HEK293 (cell line): ENCODE measurements around the gene RSBN1L.

Source experiments
- CTCF ChIA-PET: fragments of 350-600 bp; formaldehyde crosslinking; extraction: SDS; loops from one replicate; lab custom pipeline; 2021; ENCODE audit warnings: antibody characterized with exemption; lab: Yijun Ruan, JAX
- POLR2A ChIA-PET: fragments of 300-600 bp; formaldehyde crosslinking; extraction: SDS; loops from one replicate; lab custom pipeline; 2020; ENCODE audit warnings: antibody characterized with exemption, inconsistent platforms; lab: Yijun Ruan, JAX
- H3K27ac ChIP-seq: fragments of 200-500 bp; sonication (Bioruptor generic); 2 replicates; pipeline ENCODE4 v1.5.1; 2014; ENCODE audit warnings: low read depth, low read length, control low read depth, inconsistent platforms; ENCODE audit errors: extremely low read depth
- H3K36me3 ChIP-seq, 2 experiments: fragments of 200-500 bp in 1 of 2; sonication (Bioruptor generic) in 1 of 2; 1 replicate in 1 of 2; 2 replicates in 1 of 2; pipeline ENCODE4 v1.5.1; 2014 to 2017; ENCODE audit warnings: inconsistent platforms in 2 of 2, low read length in 2 of 2; ENCODE audit not compliant: control insufficient read depth in 2 of 2, insufficient read depth in 1 of 2
- H3K4me1 ChIP-seq: fragments of 200-500 bp; sonication (Bioruptor generic); 2 replicates; pipeline ENCODE4 v1.5.1; 2014; ENCODE audit warnings: mild to moderate bottlenecking, low read length, inconsistent platforms; ENCODE audit not compliant: control insufficient read depth, insufficient read depth
- H3K4me3 ChIP-seq: 2 replicates; pipeline ENCODE4 v1.5.1; 2011; ENCODE audit warnings: low read depth, mild to moderate bottlenecking, control low read depth, low read length, moderate library complexity
- H3K9me3 ChIP-seq: fragments of 200-500 bp; sonication (Bioruptor generic); 2 replicates; pipeline ENCODE4 v1.5.1; 2014; ENCODE audit warnings: low read depth, low read length, inconsistent platforms; ENCODE audit not compliant: control insufficient read depth, insufficient read depth
- KLF8 ChIP-seq: fragments of 450-650 bp; formaldehyde crosslinking; IDR thresholded peaks from 2 replicates; pipeline ENCODE4 v1.5.1; 2016; ENCODE audit warnings: missing biosample characterization, missing genetic modification characterization
- MEIS1 ChIP-seq: sonication (generic); formaldehyde crosslinking; IDR thresholded peaks from 2 replicates; pipeline ENCODE4 v1.8.1; 2022; ENCODE audit warnings: missing genetic modification reagents, mild to moderate bottlenecking, borderline replicate concordance
- PRDM10 ChIP-seq: fragments of 450-650 bp; formaldehyde crosslinking; IDR thresholded peaks from 2 replicates; pipeline ENCODE4 v1.5.1; 2016; ENCODE audit warnings: missing biosample characterization, missing genetic modification characterization
- PRDM4 ChIP-seq: fragments of 450-650 bp; formaldehyde crosslinking; IDR thresholded peaks from 2 replicates; pipeline ENCODE4 v1.5.1; 2017; ENCODE audit warnings: missing biosample characterization, missing genetic modification characterization
- RBAK ChIP-seq: fragments of 450-650 bp; formaldehyde crosslinking; IDR thresholded peaks from 2 replicates; pipeline ENCODE4 v1.5.1; 2016; ENCODE audit warnings: missing biosample characterization, missing genetic modification characterization
- SP3 ChIP-seq: fragments of 450-650 bp; formaldehyde crosslinking; IDR thresholded peaks from 2 replicates; pipeline ENCODE4 v1.5.1; 2016; ENCODE audit warnings: missing biosample characterization, missing genetic modification characterization
- TRIM28 ChIP-seq: IDR thresholded peaks from 2 replicates; pipeline ENCODE4 v1.6.1; 2011; ENCODE audit warnings: low read length, control low read depth, borderline replicate concordance
- TSHZ1 ChIP-seq: fragments of 450-650 bp; formaldehyde crosslinking; IDR thresholded peaks from 2 replicates; pipeline ENCODE4 v1.5.1; 2016; ENCODE audit warnings: missing biosample characterization, missing genetic modification characterization, borderline replicate concordance
- ZBTB21 ChIP-seq: fragments of 450-650 bp; formaldehyde crosslinking; IDR thresholded peaks from 2 replicates; pipeline ENCODE4 v1.5.1; 2017; ENCODE audit warnings: missing biosample characterization, missing genetic modification characterization
- ZFP37 ChIP-seq: fragments of 450-650 bp; formaldehyde crosslinking; IDR thresholded peaks from 2 replicates; pipeline ENCODE4 v1.5.1; 2016; ENCODE audit warnings: missing biosample characterization, missing genetic modification characterization
- ZNF133 ChIP-seq: fragments of 450-650 bp; formaldehyde crosslinking; IDR thresholded peaks from 2 replicates; pipeline ENCODE4 v1.5.1; 2016; ENCODE audit warnings: missing biosample characterization, missing genetic modification characterization
- ZNF18 ChIP-seq: fragments of 450-650 bp; formaldehyde crosslinking; IDR thresholded peaks from 2 replicates; pipeline ENCODE4 v1.5.1; 2016; ENCODE audit warnings: missing biosample characterization, missing genetic modification characterization
- ZNF211 ChIP-seq: fragments of 450-650 bp; formaldehyde crosslinking; IDR thresholded peaks from 2 replicates; pipeline ENCODE4 v1.5.1; 2016; ENCODE audit warnings: low read depth, missing biosample characterization, missing genetic modification characterization
- ZNF239 ChIP-seq: fragments of 450-650 bp; formaldehyde crosslinking; IDR thresholded peaks from 2 replicates; pipeline ENCODE4 v1.5.1; 2016; ENCODE audit warnings: missing biosample characterization, missing genetic modification characterization
- ZNF292 ChIP-seq: fragments of 450-650 bp; formaldehyde crosslinking; IDR thresholded peaks from 2 replicates; pipeline ENCODE4 v1.5.1; 2016; ENCODE audit warnings: low read depth, missing biosample characterization, missing genetic modification characterization, borderline replicate concordance
- ZNF335 ChIP-seq: fragments of 450-650 bp; formaldehyde crosslinking; conservative IDR thresholded peaks from 2 replicates; pipeline ENCODE4 v1.5.1; 2016; ENCODE audit warnings: missing biosample characterization, missing genetic modification characterization
- ZNF350 ChIP-seq: fragments of 450-650 bp; formaldehyde crosslinking; IDR thresholded peaks from 2 replicates; pipeline ENCODE4 v1.5.0; 2017; ENCODE audit warnings: missing biosample characterization, mild to moderate bottlenecking, missing genetic modification characterization
- ZNF391 ChIP-seq: fragments of 450-650 bp; formaldehyde crosslinking; IDR thresholded peaks from 2 replicates; pipeline ENCODE4 v1.5.1; 2016; ENCODE audit warnings: low read depth, missing biosample characterization, missing genetic modification characterization, borderline replicate concordance
- ZNF416 ChIP-seq: fragments of 450-650 bp; formaldehyde crosslinking; IDR thresholded peaks from 2 replicates; pipeline ENCODE4 v1.5.1; 2016; ENCODE audit warnings: missing biosample characterization, missing genetic modification characterization
- ZNF510 ChIP-seq: fragments of 450-650 bp; formaldehyde crosslinking; IDR thresholded peaks from 2 replicates; pipeline ENCODE4 v1.5.1; 2018; ENCODE audit warnings: mild to moderate bottlenecking, missing genetic modification characterization, missing biosample characterization; ENCODE audit not compliant: insufficient replicate concordance
- ZNF521 ChIP-seq: fragments of 450-650 bp; formaldehyde crosslinking; IDR thresholded peaks from 2 replicates; pipeline ENCODE4 v1.5.1; 2017; ENCODE audit warnings: missing biosample characterization, mild to moderate bottlenecking, missing genetic modification characterization
- ZNF624 ChIP-seq: fragments of 450-650 bp; formaldehyde crosslinking; IDR thresholded peaks from 2 replicates; pipeline ENCODE4 v1.5.1; 2017; ENCODE audit warnings: missing biosample characterization, missing genetic modification characterization
- ZNF654 ChIP-seq: fragments of 450-650 bp; formaldehyde crosslinking; IDR thresholded peaks from 2 replicates; pipeline ENCODE4 v1.5.1; 2016; ENCODE audit warnings: low read depth, missing biosample characterization, missing genetic modification characterization
- ZNF76 ChIP-seq: fragments of 450-650 bp; formaldehyde crosslinking; IDR thresholded peaks from 2 replicates; pipeline ENCODE4; 2016; ENCODE audit warnings: low read depth, missing biosample characterization, missing genetic modification characterization, borderline replicate concordance
- ZNF777 ChIP-seq: fragments of 450-650 bp; formaldehyde crosslinking; IDR thresholded peaks from 2 replicates; pipeline ENCODE4 v1.5.1; 2017; ENCODE audit warnings: missing biosample characterization, missing genetic modification characterization, borderline replicate concordance
- ZNF792 ChIP-seq: fragments of 450-650 bp; formaldehyde crosslinking; IDR thresholded peaks from 2 replicates; pipeline ENCODE4 v1.5.1; 2016; ENCODE audit warnings: missing biosample characterization, missing genetic modification characterization
- ZSCAN16 ChIP-seq: fragments of 450-650 bp; formaldehyde crosslinking; IDR thresholded peaks from 2 replicates; pipeline ENCODE4 v1.5.1; 2016; ENCODE audit warnings: missing biosample characterization, missing genetic modification characterization

The RSBN1L gene

GRCh38 chr7:77791336-77791735 is 95.1 kb downstream of the RSBN1L start (continued):
- TF ChIP-seq PRDM10 (tag by site-specific recombination): no peak
- TF ChIP-seq ZSCAN16 (tag by site-specific recombination): no peak
- no peak for TF ChIP-seq ZNF416 (tag by site-specific recombination)
- TF ChIP-seq TSHZ1 (tag by site-specific recombination): peak; percentile 55; the same call in 1 of the 2 replicates
- no peak for TF ChIP-seq ZNF391 (tag by site-specific recombination)
- no peak for TF ChIP-seq ZNF133 (tag by site-specific recombination)
- no peak for TF ChIP-seq SP3 (tag by site-specific recombination)
- no peak for TF ChIP-seq ZNF624
- no peak for TF ChIP-seq ZNF350 (tag by site-specific recombination)
- TF ChIP-seq ZNF239: no peak
- peak; percentile 72; the same call in 1 of the 2 replicates for TF ChIP-seq PRDM4 (tag by site-specific recombination)
- no peak for TF ChIP-seq ZBTB21 (tag by site-specific recombination)
- TF ChIP-seq, all 188 proteins: peak for 34

- Histone ChIP-seq H3K4me1 (peaks cover 12% of the 10 kb centered on the region), H3K4me3 (no peak overlapping the region), H3K9me3 (no peaks in the 10 kb centered on the region), H3K36me3 (peaks cover 4% of the 10 kb centered on the region in 2 experiments; a peak in 2 of 3 replicates), H3K27ac (0 out of 2 replicates have a peak overlapping the region, but pooled peaks have one; percentile 21)
- CTCF ChIA-PET: interaction anchor here (1.4 kb wide), 1 partner anchor 32 kb away, joined by 6 read pairs; no protein-coding TSS in a partner anchor
- POLR2A ChIA-PET: no interaction called here
- TF ChIP-seq MEIS1 (CRISPR knock-in tag): no peak
- TF ChIP-seq TRIM28: no peak
- TF ChIP-seq ZNF777 (tag by site-specific recombination): no peak
- TF ChIP-seq ZNF211 (tag by site-specific recombination): no peak
- TF ChIP-seq ZNF416 (tag by site-specific recombination): no peak
- TF ChIP-seq ZNF18 (tag by site-specific recombination): no peak
- no peak for TF ChIP-seq ZNF521
- TF ChIP-seq ZNF792 (tag by site-specific recombination): no peak
- TF ChIP-seq ZNF335 (tag by site-specific recombination): no peak
- TF ChIP-seq KLF8 (tag by site-specific recombination): no peak
- TF ChIP-seq RBAK: no peak
- TF ChIP-seq ZNF510 (tag by site-specific recombination): no peak
- no peak for TF ChIP-seq ZNF654 (tag by site-specific recombination)
- no peak for TF ChIP-seq ZNF76 (tag by site-specific recombination)
- TF ChIP-seq ZFP37 (tag by site-specific recombination): no peak
- TF ChIP-seq ZNF292: no peak
These were observed 95.7 kb downstream of the RSBN1L start for GRCh38 chr7:77791956-77792355.
